RWPE1 (cell line): Measurements from ENCODE around the gene TRAM2.

Experiments
- CTCF ChIA-PET: fragments of 350-600 bp; sonication (Branson Sonifier 250); formaldehyde crosslinking; extraction: SDS; loops from one replicate; lab custom pipeline; 2021; lab: Yijun Ruan, JAX
- POLR2A ChIA-PET: fragments of 400-600 bp; formaldehyde crosslinking; extraction: SDS; loops from one replicate; lab custom pipeline; 2020; ENCODE audit warnings: antibody characterized with exemption; ENCODE audit not compliant: low non-redundant PET; lab: Yijun Ruan, JAX
- DNase-seq: peaks from one replicate; pipeline ENCODE4 v3.0.0; 2012; ENCODE audit warnings: low spot score
- H3K27ac ChIP-seq: fragments of 450-650 bp; 2 replicates; pipeline ENCODE4 v1.5.1; 2017
- CTCF ChIP-seq: fragments of 450-650 bp; conservative IDR thresholded peaks from 2 replicates; pipeline ENCODE4 v1.5.1; 2017; ENCODE audit warnings: low read depth, mild to moderate bottlenecking

The TRAM2 gene

GRCh38 chr6:52603000-52603795 is 26.3 kb upstream of the TRAM2 start:
- no peak for DNase-seq
- H3K27ac ChIP-seq, result no peak overlapping the region
- ChIA-PET CTCF (interaction anchor here (2.3 kb wide), 1 partner anchor 13 kb away, joined by 7 read pairs; no protein-coding TSS in a partner anchor), POLR2A (no interaction called here)
- no peak for TF ChIP-seq CTCF

DNA sequence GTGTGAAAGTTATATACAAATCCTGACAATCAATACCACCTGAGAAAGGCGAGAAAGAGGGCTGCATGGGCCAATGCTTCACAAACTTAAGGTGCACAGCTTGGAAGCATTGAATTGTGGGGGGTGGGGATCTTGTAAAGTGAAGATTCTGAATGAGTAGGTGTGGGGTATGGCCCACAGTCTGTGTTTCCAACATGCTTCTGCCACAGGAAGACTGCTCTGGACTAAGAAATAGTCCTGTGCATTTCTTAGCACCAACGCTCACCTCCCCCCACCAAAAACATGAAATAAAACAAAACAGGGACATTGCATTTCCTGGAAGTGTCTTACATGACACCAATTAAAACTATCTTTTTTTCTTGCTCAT is 21.9 kb upstream of the TRAM2 start:
- no peak for TF ChIP-seq CTCF
- ChIA-PET CTCF (no interaction called here), POLR2A (no interaction called here)
- DNase-seq, result no peak
- no peak overlapping the region for H3K27ac ChIP-seq

DNA sequence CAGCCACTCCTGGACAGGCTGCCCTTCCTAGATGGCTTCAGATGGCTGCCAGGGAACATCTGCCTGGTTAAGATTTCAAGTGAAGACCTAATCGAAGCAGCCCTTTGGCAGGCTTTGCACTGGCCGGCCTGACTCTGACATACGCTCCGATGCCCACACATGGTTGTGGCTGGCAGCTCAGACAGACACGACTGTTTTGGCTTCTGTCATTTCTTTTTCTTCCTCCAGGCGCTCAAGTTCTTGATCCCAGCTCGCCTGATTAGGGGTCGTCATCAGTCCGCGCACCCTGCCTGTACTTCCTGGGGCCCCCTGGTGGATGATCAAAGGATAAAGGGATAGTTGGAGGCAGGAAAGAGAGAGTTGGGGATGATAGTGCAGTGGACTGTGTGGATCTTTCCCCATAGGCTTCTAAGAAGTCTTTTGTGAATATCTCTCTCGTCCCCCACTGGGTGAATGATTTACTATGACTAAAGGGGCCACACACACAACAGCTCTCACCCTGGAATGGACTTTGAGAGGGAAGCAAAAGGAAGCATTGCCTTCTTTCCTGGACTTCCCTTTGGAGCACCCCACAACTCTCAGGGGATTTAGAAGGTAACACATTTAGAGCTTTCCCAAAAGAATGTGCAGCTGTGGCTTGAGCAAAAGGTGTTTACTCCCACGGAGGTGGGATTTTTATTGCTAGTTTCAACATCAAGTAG is 21.4 kb upstream of the TRAM2 start:
- no peak overlapping the region for H3K27ac ChIP-seq
- ChIA-PET POLR2A (no interaction called here), CTCF (no interaction called here)
- peak; percentile 28; the same call in 1 of the 2 replicates for TF ChIP-seq CTCF
- DNase-seq, result peak; percentile 52

GRCh38 chr6:52597738-52598122 is 20.9 kb upstream of the TRAM2 start:
- no peak overlapping the region for H3K27ac ChIP-seq
- CTCF ChIA-PET, result interaction anchor here (0.5 to 0.6 kb wide), 2 partner anchors 174 to 190 kb away, joined by 3 read pairs; no protein-coding TSS in a partner anchor
- no peak for DNase-seq
- TF ChIP-seq CTCF, result no peak
- POLR2A ChIA-PET, result no interaction called here

DNA sequence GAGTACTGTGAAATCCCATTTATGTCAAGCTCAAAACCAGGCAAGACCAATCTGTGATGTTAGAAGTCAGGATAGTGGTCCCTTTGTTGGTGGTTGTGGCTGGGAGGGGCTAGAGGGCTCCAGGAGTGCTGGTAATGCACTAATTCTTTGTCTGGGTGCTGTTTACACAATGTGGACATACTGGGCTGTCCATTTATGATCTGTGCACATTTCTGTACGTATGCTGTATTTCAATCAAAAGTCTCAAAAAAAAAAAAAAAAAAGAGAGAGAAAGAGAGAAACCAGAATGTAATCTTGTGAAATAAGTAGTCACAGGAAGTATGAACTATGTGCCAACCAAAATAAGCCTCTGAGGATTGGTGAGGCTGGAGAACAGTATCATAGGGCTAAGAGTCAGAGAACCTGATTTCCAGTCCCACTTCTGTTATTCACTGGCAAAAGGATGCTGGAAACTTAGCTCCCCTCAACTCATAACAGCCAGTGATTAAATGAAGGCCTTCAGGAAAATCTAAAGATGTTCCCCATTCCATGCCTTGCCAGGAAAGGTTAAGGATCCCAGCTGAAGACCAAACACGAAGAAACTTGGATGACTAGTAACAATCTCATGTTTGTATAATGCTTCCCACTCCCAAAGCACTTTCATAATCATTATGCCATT is 19.6 kb upstream of the TRAM2 start:
- DNase-seq, result no peak
- ChIA-PET POLR2A (no interaction called here), CTCF (no interaction called here)
- H3K27ac ChIP-seq, result no peak overlapping the region
- no peak for TF ChIP-seq CTCF

GRCh38 chr6:52595796-52596130 is 18.9 kb upstream of the TRAM2 start:
- POLR2A ChIA-PET, result no interaction called here
- no peak for DNase-seq
- H3K27ac ChIP-seq, result peak overlapping the region; percentile 54
- CTCF ChIA-PET, result no interaction called here
- TF ChIP-seq CTCF, result no peak
